Astrocyte (in vitro differentiated cells and primary cell): Measurements from ENCODE around the gene GLRA3. TPM values are rescaled to one million over a fixed set of nuclear protein-coding genes. Genes with fewer than 3 reads are reported as not detected.

Experiments used
- DNase-seq: peaks from one replicate; pipeline ENCODE4 v3.0.0-alpha.2; 2010; ENCODE audit warnings: low read depth
- FAIRE-seq: peaks from 2 replicates; lab custom pipeline; 2011; peaks lifted over from hg19 to GRCh38; lab: Jason Lieb, UNC
- H2AFZ ChIP-seq: 2 replicates; pipeline ENCODE4 v1.6.0; 2012; ENCODE audit warnings: low read depth, low read length, inconsistent platforms
- H3K27ac ChIP-seq: 2 replicates; pipeline ENCODE4 v1.5.1; 2011; ENCODE audit warnings: low read depth, low read length, inconsistent platforms
- H3K27me3 ChIP-seq: 2 replicates; pipeline ENCODE4 v1.6.0; 2011; ENCODE audit warnings: low read length, inconsistent platforms; ENCODE audit not compliant: insufficient read depth
- H3K36me3 ChIP-seq: 2 replicates; pipeline ENCODE4 v1.5.1; 2011; ENCODE audit warnings: low read length, inconsistent platforms; ENCODE audit not compliant: insufficient read depth
- H3K4me1 ChIP-seq: 2 replicates; pipeline ENCODE4 v1.5.1; 2011; ENCODE audit warnings: low read length, inconsistent platforms; ENCODE audit not compliant: insufficient read depth
- H3K4me2 ChIP-seq: 2 replicates; pipeline ENCODE4 v1.6.0; 2012; ENCODE audit warnings: low read length, inconsistent platforms
- H3K4me3 ChIP-seq: 2 replicates; pipeline ENCODE4 v1.5.1; 2011; ENCODE audit warnings: low read depth, mild to moderate bottlenecking, low read length, inconsistent platforms; ENCODE audit not compliant: insufficient read depth
- H3K79me2 ChIP-seq: 2 replicates; pipeline ENCODE4 v1.6.0; 2012; ENCODE audit warnings: mild to moderate bottlenecking, low read length, inconsistent platforms; ENCODE audit not compliant: insufficient read depth
- H3K9ac ChIP-seq: 2 replicates; pipeline ENCODE4 v1.6.0; 2012; ENCODE audit warnings: mild to moderate bottlenecking, low read length, inconsistent platforms
- H3K9me3 ChIP-seq: 2 replicates; pipeline ENCODE4 v1.5.1; 2012; ENCODE audit warnings: low read depth, mild to moderate bottlenecking, low read length, inconsistent platforms; ENCODE audit not compliant: insufficient read depth
- H4K20me1 ChIP-seq: 2 replicates; pipeline ENCODE4 v1.6.0; 2012; ENCODE audit warnings: low read length, inconsistent platforms; ENCODE audit not compliant: insufficient read depth
- H3K27ac Mint-ChIP-seq: one replicate; pipeline ENCODE4 v1.8.0; 2021; ENCODE audit warnings: mild to moderate bottlenecking, mixed read lengths; ENCODE audit not compliant: unreplicated experiment
- H3K27me3 Mint-ChIP-seq: one replicate; pipeline ENCODE4 v1.8.0; 2021; ENCODE audit warnings: low read depth, mixed read lengths; ENCODE audit not compliant: unreplicated experiment
- H3K36me3 Mint-ChIP-seq: one replicate; pipeline ENCODE4 v1.8.0; 2021; ENCODE audit warnings: low read depth, mixed read lengths; ENCODE audit not compliant: unreplicated experiment
- H3K4me1 Mint-ChIP-seq: one replicate; pipeline ENCODE4 v1.8.0; 2021; ENCODE audit warnings: low read depth, mixed read lengths; ENCODE audit not compliant: unreplicated experiment
- H3K4me3 Mint-ChIP-seq: one replicate; pipeline ENCODE4 v1.8.0; 2021; ENCODE audit warnings: mild to moderate bottlenecking, moderate library complexity, mixed read lengths; ENCODE audit not compliant: unreplicated experiment
- H3K9me3 Mint-ChIP-seq: one replicate; pipeline ENCODE4 v1.8.0; 2021; ENCODE audit warnings: mild to moderate bottlenecking, mixed read lengths; ENCODE audit not compliant: unreplicated experiment
- EZH2 ChIP-seq: IDR thresholded peaks from 2 replicates; pipeline ENCODE4 v1.6.1; 2012; ENCODE audit warnings: mild to moderate bottlenecking, low read length, inconsistent platforms; ENCODE audit not compliant: insufficient read depth
- total RNA-seq: library from RNA; stranded (reverse); gene quantifications from 2 replicates; pipeline ENCODE4 v1.2.1, GENCODE V29; 2021
- TF ChIP-seq, protein P1 (sequence below): IDR thresholded peaks from 2 replicates; pipeline ENCODE4 v1.5.1; 2011; ENCODE audit warnings: low read depth, mild to moderate bottlenecking, inconsistent platforms, low read length, moderate library complexity; ENCODE audit not compliant: insufficient read depth

Gene GLRA3
- total RNA-seq, 1 donor from 2014 or later, result not detected

DNA sequence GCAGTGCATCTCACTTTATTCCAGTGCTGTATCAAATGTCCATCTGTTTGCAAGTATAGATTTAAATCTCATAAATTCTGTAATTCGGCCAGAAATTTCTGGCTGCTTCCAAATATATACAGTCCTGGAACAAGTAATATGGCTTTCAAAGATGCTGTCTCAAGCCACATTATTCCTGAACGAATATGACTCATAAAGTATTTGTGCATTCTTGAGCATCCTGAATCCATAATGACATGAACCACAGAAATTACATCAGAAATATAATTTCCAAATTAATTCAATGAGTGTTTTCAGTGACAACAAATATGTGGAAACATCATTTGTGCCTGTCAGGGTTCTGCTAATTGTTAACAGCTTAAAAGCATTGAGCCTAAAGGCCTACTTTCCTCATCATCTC is 165.8 kb downstream of the GLRA3 start:
- no peak for TF ChIP-seq EZH2
- TF ChIP-seq, protein P1, sequence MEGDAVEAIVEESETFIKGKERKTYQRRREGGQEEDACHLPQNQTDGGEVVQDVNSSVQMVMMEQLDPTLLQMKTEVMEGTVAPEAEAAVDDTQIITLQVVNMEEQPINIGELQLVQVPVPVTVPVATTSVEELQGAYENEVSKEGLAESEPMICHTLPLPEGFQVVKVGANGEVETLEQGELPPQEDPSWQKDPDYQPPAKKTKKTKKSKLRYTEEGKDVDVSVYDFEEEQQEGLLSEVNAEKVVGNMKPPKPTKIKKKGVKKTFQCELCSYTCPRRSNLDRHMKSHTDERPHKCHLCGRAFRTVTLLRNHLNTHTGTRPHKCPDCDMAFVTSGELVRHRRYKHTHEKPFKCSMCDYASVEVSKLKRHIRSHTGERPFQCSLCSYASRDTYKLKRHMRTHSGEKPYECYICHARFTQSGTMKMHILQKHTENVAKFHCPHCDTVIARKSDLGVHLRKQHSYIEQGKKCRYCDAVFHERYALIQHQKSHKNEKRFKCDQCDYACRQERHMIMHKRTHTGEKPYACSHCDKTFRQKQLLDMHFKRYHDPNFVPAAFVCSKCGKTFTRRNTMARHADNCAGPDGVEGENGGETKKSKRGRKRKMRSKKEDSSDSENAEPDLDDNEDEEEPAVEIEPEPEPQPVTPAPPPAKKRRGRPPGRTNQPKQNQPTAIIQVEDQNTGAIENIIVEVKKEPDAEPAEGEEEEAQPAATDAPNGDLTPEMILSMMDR, result no peak
- Mint-ChIP-seq H3K27ac (peak overlapping the region; percentile 73), H3K27me3 (no peaks in the 10 kb centered on the region), H3K36me3 (no peaks in the 10 kb centered on the region), H3K4me1 (peaks cover 5% of the 10 kb centered on the region), H3K4me3 (no peak overlapping the region), H3K9me3 (no peaks in the 10 kb centered on the region)
- Histone ChIP-seq H3K9ac (no peak overlapping the region), H4K20me1 (no peaks in the 10 kb centered on the region), H3K27me3 (no peaks in the 10 kb centered on the region), H2AFZ (no peak overlapping the region), H3K27ac (no peak overlapping the region), H3K4me2 (peak overlapping the region; percentile 4), H3K9me3 (no peaks in the 10 kb centered on the region), H3K36me3 (no peaks in the 10 kb centered on the region), H3K4me1 (no peaks in the 10 kb centered on the region), H3K4me3 (no peak overlapping the region), H3K79me2 (no peaks in the 10 kb centered on the region)
- DNase-seq (peak; percentile 55), FAIRE-seq (no peak)

DNA sequence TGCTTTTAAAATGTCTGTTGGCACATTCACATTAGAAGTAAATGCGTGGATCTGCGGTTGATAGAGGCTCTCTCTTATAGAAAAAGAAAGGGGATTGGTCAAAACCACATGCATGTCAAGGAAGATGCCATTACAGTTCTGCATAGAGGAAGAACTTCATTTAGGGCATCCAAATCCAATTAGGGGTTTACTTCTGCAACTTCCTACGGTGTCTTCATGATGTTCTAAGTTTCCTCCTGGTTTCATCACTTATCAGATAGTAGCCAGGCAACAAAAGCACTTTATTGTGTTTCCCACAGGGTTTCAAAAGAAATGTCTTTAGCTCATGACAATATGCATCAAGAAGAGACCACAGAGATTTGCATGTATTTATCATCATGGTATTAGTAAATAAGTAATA is 170.8 kb downstream of the GLRA3 start:
- H4K20me1 ChIP-seq, result no peaks in the 10 kb centered on the region
- no peaks in the 10 kb centered on the region for H3K27me3 ChIP-seq
- Mint-ChIP-seq H3K9me3 (no peaks in the 10 kb centered on the region), H3K27me3 (no peaks in the 10 kb centered on the region), H3K36me3 (no peaks in the 10 kb centered on the region), H3K4me3 (no peak overlapping the region), H3K27ac (no peak overlapping the region), H3K4me1 (peaks cover under 1% of the 10 kb centered on the region)
- no peak overlapping the region for H2AFZ ChIP-seq
- H3K27ac ChIP-seq, result no peak overlapping the region
- FAIRE-seq, result peak; percentile 50
- no peak overlapping the region for H3K9ac ChIP-seq
- DNase-seq, result no peak
- H3K4me2 ChIP-seq, result no peak overlapping the region
- H3K4me3 ChIP-seq, result no peak overlapping the region
- no peaks in the 10 kb centered on the region for H3K79me2 ChIP-seq
- H3K9me3 ChIP-seq, result no peaks in the 10 kb centered on the region
- TF ChIP-seq EZH2, result no peak
- TF ChIP-seq, protein P1, result no peak
- H3K36me3 ChIP-seq, result no peaks in the 10 kb centered on the region
- H3K4me1 ChIP-seq, result no peaks in the 10 kb centered on the region

DNA sequence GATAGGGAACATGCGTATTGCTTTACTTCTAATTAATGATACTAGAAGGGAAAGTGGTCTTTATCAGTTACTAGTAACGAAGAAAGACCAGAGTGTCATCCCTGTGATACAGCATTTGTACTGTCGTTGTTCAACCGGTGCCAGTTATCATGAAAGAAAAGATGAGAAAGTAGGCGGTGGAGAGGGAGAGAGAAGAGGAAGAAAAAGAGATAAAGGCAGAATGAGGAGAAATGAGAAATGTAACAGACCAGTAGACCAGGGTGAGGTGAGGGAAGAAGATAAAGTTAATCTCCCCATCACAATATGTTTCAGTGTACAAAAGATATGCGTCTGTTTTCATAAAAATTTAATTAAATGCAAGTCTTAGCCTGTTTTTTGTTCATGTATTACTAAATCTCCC is 171.6 kb downstream of the GLRA3 start:
- no peak overlapping the region for H3K9ac ChIP-seq
- FAIRE-seq, result no peak
- Mint-ChIP-seq H3K27ac (no peak overlapping the region), H3K4me1 (no peaks in the 10 kb centered on the region), H3K36me3 (no peaks in the 10 kb centered on the region), H3K9me3 (no peaks in the 10 kb centered on the region), H3K4me3 (no peak overlapping the region), H3K27me3 (no peaks in the 10 kb centered on the region)
- H3K79me2 ChIP-seq, result no peaks in the 10 kb centered on the region
- no peak overlapping the region for H3K4me3 ChIP-seq
- H3K4me1 ChIP-seq, result no peaks in the 10 kb centered on the region
- TF ChIP-seq EZH2, result no peak
- TF ChIP-seq, protein P1, result no peak
- no peak overlapping the region for H3K27ac ChIP-seq
- no peaks in the 10 kb centered on the region for H3K27me3 ChIP-seq
- DNase-seq, result no peak
- no peak overlapping the region for H2AFZ ChIP-seq
- H3K9me3 ChIP-seq, result no peaks in the 10 kb centered on the region
- H4K20me1 ChIP-seq, result no peaks in the 10 kb centered on the region
- no peak overlapping the region for H3K4me2 ChIP-seq
- no peaks in the 10 kb centered on the region for H3K36me3 ChIP-seq
